ENCODE data around the gene HPCAL4.

DNA sequence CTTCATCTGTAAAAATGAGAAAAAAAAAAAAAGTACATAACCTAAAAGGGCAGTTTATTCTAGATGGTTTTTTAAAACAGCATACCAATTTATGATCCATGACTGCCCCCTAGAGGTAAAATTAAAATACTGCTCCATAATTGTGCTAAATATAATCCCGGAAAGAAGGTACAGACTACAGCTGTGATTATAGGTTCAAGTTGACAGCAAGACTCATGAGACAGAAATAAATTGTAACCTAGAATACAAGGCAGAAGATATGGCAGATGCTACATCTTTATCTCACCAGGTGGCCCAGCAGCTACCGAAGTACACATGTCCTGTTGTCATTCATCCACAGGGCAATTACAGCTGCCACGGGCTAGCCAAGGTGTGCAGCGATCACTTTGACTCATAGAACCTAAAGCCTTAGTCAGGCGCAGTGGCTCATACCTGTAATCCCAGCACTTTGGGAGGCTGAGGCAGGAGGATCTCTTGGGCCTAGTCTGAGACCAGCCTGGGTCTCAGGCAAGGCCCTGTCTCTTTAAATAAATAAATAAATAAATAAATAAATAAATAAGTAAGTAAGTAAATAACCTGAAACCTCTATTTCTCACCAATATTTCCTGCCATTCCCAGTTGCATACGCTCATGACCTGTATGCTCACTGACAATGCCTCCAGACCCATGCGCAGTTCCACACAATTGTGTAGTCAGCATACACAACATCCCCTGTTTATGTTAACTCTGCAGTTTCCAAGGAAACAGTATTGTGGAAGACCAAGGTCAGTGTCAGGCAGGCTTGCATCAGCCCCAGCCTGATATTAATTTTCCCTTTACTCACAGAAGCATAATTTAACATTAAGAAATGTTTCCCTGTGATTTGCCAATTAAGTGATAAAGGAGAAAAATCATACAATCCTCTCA lies 29.1 kb upstream of the HPCAL4 start:
- no peak for TF ChIP-seq EZH2phosphoT487 (IDR thresholded peaks at IDR 0.05; ENCODE audit: insufficient read depth, low read depth)
- no peak for TF ChIP-seq EZH2 (IDR thresholded peaks at IDR 0.05; ENCODE audit: insufficient read depth, poor library complexity, severe bottlenecking)
